Skin of body (tissue), 2 donors: ENCODE data around the gene SLC6A17. TPM values are rescaled to one million over a fixed set of nuclear protein-coding genes. Genes with fewer than 3 reads are reported as not detected.

Source experiments
- DNase-seq: peaks from one replicate; lab custom pipeline; 2025; lab: John Stamatoyannopoulos, UW
- total RNA-seq: library from RNA; depleted of rRNA; stranded (reverse); fragments of >200 nt; gene quantifications from one replicate; pipeline ENCODE4 v1.2.3, GENCODE V29; 2014

The SLC6A17 gene
- total RNA-seq, 1 donor from 2014 or later = 0.79 TPM

- no peak for DNase-seq
Measured at GRCh38 chr1:110218137-110218536, 67.8 kb downstream of the SLC6A17 start.

- no peak for DNase-seq
Measured at GRCh38 chr1:110218739-110219138, 68.4 kb downstream of the SLC6A17 start.

GRCh38 chr1:110220324-110220723 lies 70.0 kb downstream of the SLC6A17 start:
- no peak for DNase-seq

GRCh38 chr1:110221119-110221518 lies 70.8 kb downstream of the SLC6A17 start:
- DNase-seq = no peak

- DNase-seq = no peak
Measured at GRCh38 chr1:110223127-110223526, 72.8 kb downstream of the SLC6A17 start.

- no peak for DNase-seq
Measured at GRCh38 chr1:110223581-110223980, 73.3 kb downstream of the SLC6A17 start.

GRCh38 chr1:110224240-110224995 lies 74.1 kb downstream of the SLC6A17 start:
- no peak for DNase-seq

- DNase-seq = no peak
Measured at GRCh38 chr1:110225212-110225611, 74.9 kb downstream of the SLC6A17 start.

GRCh38 chr1:110225756-110226404 lies 75.6 kb downstream of the SLC6A17 start:
- no peak for DNase-seq

- DNase-seq = no peak
Measured at GRCh38 chr1:110227774-110228173, 77.5 kb downstream of the SLC6A17 start.

- no peak for DNase-seq
Measured at GRCh38 chr1:110228381-110228780, 78.1 kb downstream of the SLC6A17 start.

GRCh38 chr1:110228869-110229268 lies 78.6 kb downstream of the SLC6A17 start:
- no peak for DNase-seq

GRCh38 chr1:110229348-110230001 lies 79.2 kb downstream of the SLC6A17 start:
- no peak for DNase-seq

GRCh38 chr1:110230381-110231199 lies 80.3 kb downstream of the SLC6A17 start:
- no peak for DNase-seq

- DNase-seq = no peak
Measured at GRCh38 chr1:110233861-110234260, 83.6 kb downstream of the SLC6A17 start.

GRCh38 chr1:110234691-110235090 lies 84.4 kb downstream of the SLC6A17 start:
- DNase-seq = no peak

GRCh38 chr1:110235181-110235833 lies 85.0 kb downstream of the SLC6A17 start:
- no peak for DNase-seq

- no peak for DNase-seq
Measured at GRCh38 chr1:110235834-110236682, 85.8 kb downstream of the SLC6A17 start.

GRCh38 chr1:110237386-110238152 lies 87.3 kb downstream of the SLC6A17 start:
- DNase-seq = no peak
